IMR-90 (cell line): ENCODE measurements around the gene MED12. TPM values are rescaled to one million over a fixed set of nuclear protein-coding genes. Genes with fewer than 3 reads are reported as not detected.

Source experiments
- ATAC-seq: fragments of 200-7000 bp; cut with Tn5 transposase; 2 replicates; pipeline ENCODE4 v1.9.1; 2020; ENCODE audit warnings: low read depth, mild to moderate bottlenecking, moderate library complexity
- BruUV-seq: library from RNA; stranded (reverse); fragments of 400-500 nt; replicated peaks from 2 replicates; lab custom pipeline; 2021; lab: Mats Ljungman, UMichigan
- CTCF ChIA-PET: fragments of 300-600 bp; formaldehyde crosslinking; extraction: SDS; loops from one replicate; lab custom pipeline; 2021; ENCODE audit warnings: antibody characterized with exemption; lab: Yijun Ruan, JAX
- POLR2A ChIA-PET: fragments of 300-600 bp; sonication (Branson Sonifier 250); formaldehyde crosslinking; loops from one replicate; lab custom pipeline; 2022; ENCODE audit warnings: antibody characterized with exemption; ENCODE audit not compliant: unreplicated experiment; lab: Charles Lee
- DNase-seq: peaks from one replicate; pipeline ENCODE4 v3.0.0; 2013
- H2AFZ ChIP-seq: replicated peaks from 2 replicates; pipeline ENCODE3; 2013; ENCODE audit warnings: low read length, mild to moderate bottlenecking; ENCODE audit not compliant: poor library complexity
- H2AK5ac ChIP-seq: 2 replicates; pipeline ENCODE4 v1.6.1; 2013; ENCODE audit warnings: low read depth, low read length, inconsistent platforms
- H2AK9ac ChIP-seq: replicated peaks from 2 replicates; pipeline ENCODE3; 2013; ENCODE audit warnings: mild to moderate bottlenecking, low read depth, low read length, moderate library complexity; ENCODE audit not compliant: poor library complexity
- H2BK120ac ChIP-seq: 2 replicates; pipeline ENCODE4 v1.6.1; 2013; ENCODE audit warnings: low read depth, low read length, inconsistent platforms
- H2BK15ac ChIP-seq: 3 replicates; pipeline ENCODE4 v1.6.1; 2013; ENCODE audit warnings: low read depth, low read length, inconsistent platforms
- H2BK20ac ChIP-seq: 2 replicates; pipeline ENCODE4 v1.6.1; 2013; ENCODE audit warnings: low read depth, mild to moderate bottlenecking, inconsistent platforms, low read length, moderate library complexity
- H2BK5ac ChIP-seq: 2 replicates; pipeline ENCODE4 v1.6.1; 2013; ENCODE audit warnings: mild to moderate bottlenecking, low read depth, low read length, inconsistent platforms; ENCODE audit not compliant: poor library complexity, severe bottlenecking
- H3K14ac ChIP-seq: replicated peaks from 2 replicates; pipeline ENCODE4 v1.6.1; 2013; ENCODE audit warnings: low read depth, low read length, inconsistent platforms
- H3K18ac ChIP-seq: 2 replicates; pipeline ENCODE4 v1.6.1; 2013; ENCODE audit warnings: low read depth, low read length, control low read depth
- H3K23ac ChIP-seq: 2 replicates; pipeline ENCODE4 v1.6.1; 2013; ENCODE audit warnings: low read depth, low read length, inconsistent platforms
- H3K27ac ChIP-seq: 2 replicates; pipeline ENCODE4 v1.5.1; 2013; ENCODE audit warnings: mild to moderate bottlenecking, control low read depth, low read length; ENCODE audit not compliant: insufficient read depth
- H3K27me3 ChIP-seq: 2 replicates; pipeline ENCODE4 v1.6.1; 2013; ENCODE audit warnings: low read length; ENCODE audit not compliant: control insufficient read depth, insufficient read depth
- H3K36me3 ChIP-seq: 2 replicates; pipeline ENCODE4 v1.6.1; 2013; ENCODE audit warnings: low read length, mixed read lengths; ENCODE audit not compliant: control insufficient read depth, insufficient read depth
- H3K4ac ChIP-seq: 2 replicates; pipeline ENCODE4 v1.6.1; 2013; ENCODE audit warnings: low read depth, low read length, inconsistent platforms
- H3K4me1 ChIP-seq: 2 replicates; pipeline ENCODE4 v1.6.1; 2013; ENCODE audit warnings: low read length, mixed read lengths; ENCODE audit not compliant: control insufficient read depth, insufficient read depth
- H3K4me2 ChIP-seq: 2 replicates; pipeline ENCODE4 v1.6.1; 2013; ENCODE audit warnings: low read depth, mild to moderate bottlenecking, control low read depth, low read length, moderate library complexity
- H3K4me3 ChIP-seq: 2 replicates; pipeline ENCODE4 v1.5.1; 2013; ENCODE audit warnings: low read depth, mild to moderate bottlenecking, control low read depth, low read length, moderate library complexity; ENCODE audit not compliant: insufficient read depth
- H3K56ac ChIP-seq: 2 replicates; pipeline ENCODE4 v1.6.1; 2013; ENCODE audit warnings: low read length, inconsistent platforms; ENCODE audit not compliant: insufficient read depth; ENCODE audit errors: extremely low read depth
- H3K79me1 ChIP-seq, 2 experiments: 2 replicates each; pipeline ENCODE4 v1.6.1; 2013; ENCODE audit warnings: low read length in 2 of 2, inconsistent platforms in 1 of 2, low read depth in 1 of 2
- H3K9ac ChIP-seq: 2 replicates; pipeline ENCODE4 v1.6.1; 2013; ENCODE audit warnings: low read depth, low read length, control low read depth
- H3K9me1 ChIP-seq: 2 replicates; pipeline ENCODE4 v1.6.1; 2013; ENCODE audit warnings: low read length, inconsistent platforms; ENCODE audit not compliant: insufficient read depth
- H3K9me3 ChIP-seq: 2 replicates; pipeline ENCODE4 v1.6.1; 2013; ENCODE audit warnings: low read length; ENCODE audit not compliant: control insufficient read depth, insufficient read depth
- H4K20me1 ChIP-seq: 2 replicates; pipeline ENCODE4 v1.6.1; 2013; ENCODE audit warnings: low read length, inconsistent platforms; ENCODE audit not compliant: insufficient read depth
- H4K5ac ChIP-seq: 2 replicates; pipeline ENCODE4 v1.6.1; 2013; ENCODE audit warnings: mild to moderate bottlenecking, low read depth, low read length, control low read depth
- H4K8ac ChIP-seq, 2 experiments: 2 replicates each; pipeline ENCODE4 v1.6.1; 2013; ENCODE audit warnings: low read depth in 2 of 2, low read length in 2 of 2, control low read depth in 1 of 2, inconsistent platforms in 1 of 2
- H4K91ac ChIP-seq: 2 replicates; pipeline ENCODE4 v1.6.1; 2013; ENCODE audit warnings: low read depth, low read length, inconsistent platforms; ENCODE audit not compliant: insufficient read depth
- BHLHE40 ChIP-seq: fragments of 150-350 bp; IDR thresholded peaks from 2 replicates; pipeline ENCODE4 v1.6.1; 2016; ENCODE audit warnings: mild to moderate bottlenecking, low read depth, low read length
- CEBPB ChIP-seq: IDR thresholded peaks from 2 replicates; pipeline ENCODE4 v1.6.1; 2012; ENCODE audit warnings: low read depth, low read length, improper control_type of control experiment
- CHD1 ChIP-seq: IDR thresholded peaks from 2 replicates; pipeline ENCODE4 v1.6.1; 2012; ENCODE audit warnings: low read depth, low read length, improper control_type of control experiment
- FOS ChIP-seq: fragments of 150-350 bp; IDR thresholded peaks from 2 replicates; pipeline ENCODE4 v1.6.1; 2016; ENCODE audit warnings: low read depth, low read length
- MAFK ChIP-seq: IDR thresholded peaks from 2 replicates; pipeline ENCODE4 v1.6.1; 2012; ENCODE audit warnings: low read depth, low read length, improper control_type of control experiment
- MAZ ChIP-seq: IDR thresholded peaks from 2 replicates; pipeline ENCODE4 v1.6.1; 2012; ENCODE audit warnings: low read depth, mild to moderate bottlenecking, low read length, improper control_type of control experiment, moderate library complexity, borderline replicate concordance
- MXI1 ChIP-seq: IDR thresholded peaks from 2 replicates; pipeline ENCODE4 v1.6.1; 2012; ENCODE audit warnings: low read depth, mild to moderate bottlenecking, low read length, moderate library complexity, borderline replicate concordance
- NFE2L2 ChIP-seq: fragments of 150-350 bp; IDR thresholded peaks from 2 replicates; pipeline ENCODE4 v1.6.1; 2016; ENCODE audit warnings: low read depth, mild to moderate bottlenecking, low read length
- POLR2A ChIP-seq: IDR thresholded peaks from 2 replicates; pipeline ENCODE4 v1.6.1; 2012; ENCODE audit warnings: mild to moderate bottlenecking, low read depth, low read length
- RAD21 ChIP-seq: IDR thresholded peaks from 2 replicates; pipeline ENCODE4 v1.6.1; 2012; ENCODE audit warnings: low read length, improper control_type of control experiment
- RCOR1 ChIP-seq: IDR thresholded peaks from 2 replicates; pipeline ENCODE4 v1.6.1; 2012; ENCODE audit warnings: mild to moderate bottlenecking, low read length, improper control_type of control experiment; ENCODE audit not compliant: insufficient replicate concordance
- RFX5 ChIP-seq: IDR thresholded peaks from 2 replicates; pipeline ENCODE4 v1.8.0; 2012; ENCODE audit warnings: low read depth, mild to moderate bottlenecking, low read length, moderate library complexity
- SMC3 ChIP-seq: fragments of 150-350 bp; IDR thresholded peaks from 2 replicates; pipeline ENCODE4 v1.6.1; 2016; ENCODE audit warnings: low read depth, mild to moderate bottlenecking, antibody characterized with exemption, low read length, moderate library complexity
- WGBS, 2 experiments: methylation state at CpG; one replicate each; pipeline versions ENCODE4 v1.1.5 to v1.1.7; 2013; ENCODE audit warnings: missing lambda C conversion rate in 2 of 2; ENCODE audit not compliant: insufficient read length in 1 of 2; ENCODE audit errors: extremely low coverage in 2 of 2; 5-methylcytosine and 5-hydroxymethylcytosine counted together
- dilution Hi-C: fragments of 300-500 bp; cut with HindIII; formaldehyde crosslinking; loops from one replicate; pipeline ENCODE4 v1.14.3; 2018; ENCODE audit warnings: low sequenced_read_pairs; ENCODE audit not compliant: unreplicated experiment
- in situ Hi-C: fragments of 300-500 bp; cut with MboI; formaldehyde crosslinking; loops from 3 replicates; pipeline ENCODE4 v1.14.3; 2019; ENCODE audit warnings: low sequenced_read_pairs, inconsistent platforms, mixed read lengths
- intact Hi-C: fragments of 100-400 bp; cut with micrococcal nuclease; formaldehyde crosslinking; loops from 2 replicates; pipeline ENCODE4 v1.10.0; 2022
- polyA plus RNA-seq, 3 experiments: library from polyadenylated mRNA; depleted of rRNA; stranded (reverse); fragments of >200 nt; gene quantifications; 2 replicates each; pipeline ENCODE4 v1.2.3, GENCODE V29; 2012; ENCODE audit warnings: low replicate concordance in 1 of 3
- total RNA-seq: library from RNA; depleted of rRNA; stranded (reverse); fragments of >200 nt; gene quantifications from 2 replicates; pipeline ENCODE4 v1.2.3, GENCODE V29; 2012
- TF ChIP-seq, protein P1 (sequence below): fragments of 150-350 bp; IDR thresholded peaks from 2 replicates; pipeline ENCODE4 v1.6.1; 2016; ENCODE audit warnings: low read depth, mild to moderate bottlenecking, low read length, moderate library complexity, borderline replicate concordance
- TF ChIP-seq, protein P2 (sequence below): fragments of 150-350 bp; IDR thresholded peaks from 2 replicates; pipeline ENCODE4 v1.6.1; 2017; ENCODE audit warnings: mild to moderate bottlenecking, antibody characterized with exemption, low read length, low read depth
- TF ChIP-seq, protein P3 (sequence below): conservative IDR thresholded peaks from 2 replicates; pipeline ENCODE4 v1.5.1; 2012; ENCODE audit warnings: mild to moderate bottlenecking, low read depth, low read length, improper control_type of control experiment

The MED12 gene
- total and polyA plus RNA-seq, 2 of the 4 experiments (the other 2 are of a cell fraction): 9.1 to 19.8 TPM

DNA sequence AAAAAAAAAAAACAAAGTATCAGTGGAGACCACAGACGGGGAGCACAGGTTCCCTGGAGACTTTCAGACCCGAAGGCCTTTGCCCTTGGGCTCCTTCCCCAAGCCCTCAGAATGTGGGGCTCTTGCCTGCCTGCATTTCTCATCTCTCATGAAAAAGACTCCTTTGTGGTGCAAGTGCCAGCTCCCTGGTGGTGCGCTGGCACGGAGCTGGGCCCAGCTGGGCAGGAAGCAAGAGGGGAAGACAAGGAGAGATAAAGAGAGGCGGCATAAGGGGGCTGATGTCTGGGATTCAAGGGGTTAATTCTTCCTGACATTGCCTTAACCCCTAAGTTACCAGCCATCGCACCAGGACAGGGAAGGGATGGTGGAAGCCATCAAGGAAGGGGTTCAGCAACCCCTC lies 48.1 kb downstream of the MED12 start:
- dilution Hi-C loops: no loop called here
- Histone ChIP-seq H3K9me1 (no peaks in the 10 kb centered on the region), H3K4me2 (no peak overlapping the region), H2BK20ac (no peak overlapping the region), H4K91ac (no peak overlapping the region), H2BK5ac (no peak overlapping the region), H3K56ac (no peak overlapping the region), H3K27ac (no peak overlapping the region), H2BK15ac (no peak overlapping the region), H3K18ac (no peak overlapping the region), H3K4ac (no peak overlapping the region), H2AK5ac (no peak overlapping the region), H3K36me3 (no peaks in the 10 kb centered on the region), H3K79me1 (no peaks in the 10 kb centered on the region), H3K23ac (no peak overlapping the region), H4K5ac (no peak overlapping the region), H3K27me3 (peaks cover 11% of the 10 kb centered on the region), H4K20me1 (no peaks in the 10 kb centered on the region), H2AK9ac (no peak overlapping the region), H3K14ac (no peak overlapping the region), H3K9ac (no peak overlapping the region), H3K4me1 (no peaks in the 10 kb centered on the region), H3K9me3 (no peaks in the 10 kb centered on the region), H3K4me3 (no peak overlapping the region), H2BK120ac (no peak overlapping the region), H4K8ac (no peak overlapping the region), H2AFZ (no peak overlapping the region)
- ATAC-seq: no peak
- DNase-seq: no peak
- in situ Hi-C loops: no loop called here
- intact Hi-C loops: no loop called here
- no CpG with 5 or more reads among the region's 6 CpGs for WGBS, 2 experiments
- CTCF ChIA-PET: no interaction called here
- TF ChIP-seq, protein P1, sequence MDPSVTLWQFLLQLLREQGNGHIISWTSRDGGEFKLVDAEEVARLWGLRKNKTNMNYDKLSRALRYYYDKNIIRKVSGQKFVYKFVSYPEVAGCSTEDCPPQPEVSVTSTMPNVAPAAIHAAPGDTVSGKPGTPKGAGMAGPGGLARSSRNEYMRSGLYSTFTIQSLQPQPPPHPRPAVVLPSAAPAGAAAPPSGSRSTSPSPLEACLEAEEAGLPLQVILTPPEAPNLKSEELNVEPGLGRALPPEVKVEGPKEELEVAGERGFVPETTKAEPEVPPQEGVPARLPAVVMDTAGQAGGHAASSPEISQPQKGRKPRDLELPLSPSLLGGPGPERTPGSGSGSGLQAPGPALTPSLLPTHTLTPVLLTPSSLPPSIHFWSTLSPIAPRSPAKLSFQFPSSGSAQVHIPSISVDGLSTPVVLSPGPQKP: no peak
- TF ChIP-seq NFE2L2 (no peak), MXI1 (no peak), RAD21 (no peak), BHLHE40 (no peak), SMC3 (no peak), RFX5 (no peak), FOS (no peak), MAFK (no peak), MAZ (no peak), POLR2A (no peak), CEBPB (no peak), CHD1 (no peak), RCOR1 (no peak)
- TF ChIP-seq, protein P2, sequence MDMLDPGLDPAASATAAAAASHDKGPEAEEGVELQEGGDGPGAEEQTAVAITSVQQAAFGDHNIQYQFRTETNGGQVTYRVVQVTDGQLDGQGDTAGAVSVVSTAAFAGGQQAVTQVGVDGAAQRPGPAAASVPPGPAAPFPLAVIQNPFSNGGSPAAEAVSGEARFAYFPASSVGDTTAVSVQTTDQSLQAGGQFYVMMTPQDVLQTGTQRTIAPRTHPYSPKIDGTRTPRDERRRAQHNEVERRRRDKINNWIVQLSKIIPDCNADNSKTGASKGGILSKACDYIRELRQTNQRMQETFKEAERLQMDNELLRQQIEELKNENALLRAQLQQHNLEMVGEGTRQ: no peak
- TF ChIP-seq, protein P3, sequence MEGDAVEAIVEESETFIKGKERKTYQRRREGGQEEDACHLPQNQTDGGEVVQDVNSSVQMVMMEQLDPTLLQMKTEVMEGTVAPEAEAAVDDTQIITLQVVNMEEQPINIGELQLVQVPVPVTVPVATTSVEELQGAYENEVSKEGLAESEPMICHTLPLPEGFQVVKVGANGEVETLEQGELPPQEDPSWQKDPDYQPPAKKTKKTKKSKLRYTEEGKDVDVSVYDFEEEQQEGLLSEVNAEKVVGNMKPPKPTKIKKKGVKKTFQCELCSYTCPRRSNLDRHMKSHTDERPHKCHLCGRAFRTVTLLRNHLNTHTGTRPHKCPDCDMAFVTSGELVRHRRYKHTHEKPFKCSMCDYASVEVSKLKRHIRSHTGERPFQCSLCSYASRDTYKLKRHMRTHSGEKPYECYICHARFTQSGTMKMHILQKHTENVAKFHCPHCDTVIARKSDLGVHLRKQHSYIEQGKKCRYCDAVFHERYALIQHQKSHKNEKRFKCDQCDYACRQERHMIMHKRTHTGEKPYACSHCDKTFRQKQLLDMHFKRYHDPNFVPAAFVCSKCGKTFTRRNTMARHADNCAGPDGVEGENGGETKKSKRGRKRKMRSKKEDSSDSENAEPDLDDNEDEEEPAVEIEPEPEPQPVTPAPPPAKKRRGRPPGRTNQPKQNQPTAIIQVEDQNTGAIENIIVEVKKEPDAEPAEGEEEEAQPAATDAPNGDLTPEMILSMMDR: no peak
- POLR2A ChIA-PET: no interaction called here
- BruUV-seq: no TSS peak
